ENCODE results near the gene S100A2. TPM values are rescaled to one million over a fixed set of nuclear protein-coding genes. Genes with fewer than 3 reads are reported as not detected.
A peak's percentile ranks its signal among the peaks of the same experiment; 100 is the strongest.

The S100A2 gene
- total RNA-seq, result 317 TPM

DNA sequence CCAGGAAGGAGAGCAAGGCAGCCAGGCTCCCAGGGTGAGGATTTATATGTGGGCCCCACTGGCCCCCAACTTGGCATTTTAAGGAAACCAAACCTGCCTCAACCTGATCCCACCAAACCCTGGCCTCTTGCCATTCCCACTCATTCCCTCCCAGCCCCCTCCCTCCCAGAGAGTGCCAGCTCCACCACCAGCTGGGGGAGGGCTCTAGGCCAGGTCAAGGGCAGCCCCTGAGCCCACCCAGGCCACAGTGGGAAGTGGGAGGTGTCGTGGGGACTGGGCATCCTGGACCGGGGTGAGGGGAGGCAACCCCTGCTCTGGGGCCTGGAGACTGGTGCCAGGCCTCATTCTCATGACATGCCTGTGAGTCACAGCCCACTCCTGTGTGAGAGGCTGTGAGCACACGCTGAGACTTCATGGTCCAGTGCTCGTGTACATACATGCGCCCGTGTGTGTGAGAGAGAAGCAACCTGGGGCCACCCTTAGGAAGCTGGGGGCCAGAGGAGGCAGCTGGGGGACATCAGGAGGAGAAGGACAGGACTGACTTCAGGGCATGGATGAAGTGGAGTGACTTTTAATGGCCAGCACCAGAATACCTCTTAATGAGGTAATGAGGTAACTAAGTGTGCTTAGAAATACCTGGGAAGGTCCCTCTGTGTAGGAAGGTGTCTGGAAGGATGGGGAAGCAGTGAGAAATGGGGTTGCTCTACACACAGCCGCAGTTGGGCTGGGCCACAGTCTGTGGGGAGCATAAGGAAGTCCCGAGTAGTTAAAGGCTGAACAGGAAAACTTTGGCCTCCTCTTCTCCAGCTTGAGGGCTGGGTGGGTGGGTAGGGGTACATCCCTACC is at the start of gene S100A2:
Gene S100A2 (minus strand): TSS at position 316 of the 846 bp plus-strand sequence. CDS start 1,967 bp downstream, outside the sequence.
- peak; percentile 78 for DNase-seq (ENCODE audit: low spot score)

DNA sequence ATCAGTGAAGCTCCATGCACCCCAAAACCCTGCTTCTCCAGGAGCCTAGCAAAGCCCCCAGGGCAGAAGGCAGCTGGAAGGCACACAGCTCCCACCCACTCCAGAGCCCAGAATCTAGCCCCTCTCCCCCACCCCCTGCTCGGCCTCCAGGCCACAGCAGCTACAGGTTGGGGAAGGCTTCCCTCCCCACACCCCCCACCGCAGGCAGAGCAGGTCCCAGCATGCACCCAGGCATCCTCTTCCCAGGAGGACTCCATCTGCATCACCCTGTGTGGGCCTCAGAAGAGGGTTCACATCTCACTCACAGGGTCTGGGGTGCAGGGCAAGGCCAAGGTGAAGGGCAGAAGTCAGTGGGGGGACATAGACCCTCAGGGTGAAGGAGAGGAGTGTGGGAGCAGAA is 49.8 kb upstream of the S100A2 start:
- DNase-seq (ENCODE audit: low spot score), result no peak

DNA sequence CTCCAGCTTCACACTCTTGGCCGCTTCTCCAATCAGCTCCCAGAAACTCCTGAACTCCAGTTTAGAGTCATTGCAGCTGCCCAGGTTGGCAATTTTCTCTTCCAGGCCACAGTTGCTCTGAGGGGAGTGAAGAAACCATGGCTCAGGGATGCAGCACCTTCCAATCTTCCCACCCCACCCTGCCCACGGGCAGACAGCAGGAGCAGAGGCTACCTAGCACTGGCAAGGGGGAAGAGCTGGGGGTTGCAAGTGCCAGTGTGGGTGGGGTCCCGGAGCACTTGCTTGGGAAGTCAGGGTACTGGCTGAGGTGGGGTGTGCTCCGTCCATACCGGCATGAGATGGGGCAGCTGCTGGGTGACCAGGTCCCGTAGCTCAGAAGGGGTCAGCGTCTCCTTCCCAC is 49.3 kb upstream of the S100A2 start:
- DNase-seq (ENCODE audit: low spot score), result no peak

DNA sequence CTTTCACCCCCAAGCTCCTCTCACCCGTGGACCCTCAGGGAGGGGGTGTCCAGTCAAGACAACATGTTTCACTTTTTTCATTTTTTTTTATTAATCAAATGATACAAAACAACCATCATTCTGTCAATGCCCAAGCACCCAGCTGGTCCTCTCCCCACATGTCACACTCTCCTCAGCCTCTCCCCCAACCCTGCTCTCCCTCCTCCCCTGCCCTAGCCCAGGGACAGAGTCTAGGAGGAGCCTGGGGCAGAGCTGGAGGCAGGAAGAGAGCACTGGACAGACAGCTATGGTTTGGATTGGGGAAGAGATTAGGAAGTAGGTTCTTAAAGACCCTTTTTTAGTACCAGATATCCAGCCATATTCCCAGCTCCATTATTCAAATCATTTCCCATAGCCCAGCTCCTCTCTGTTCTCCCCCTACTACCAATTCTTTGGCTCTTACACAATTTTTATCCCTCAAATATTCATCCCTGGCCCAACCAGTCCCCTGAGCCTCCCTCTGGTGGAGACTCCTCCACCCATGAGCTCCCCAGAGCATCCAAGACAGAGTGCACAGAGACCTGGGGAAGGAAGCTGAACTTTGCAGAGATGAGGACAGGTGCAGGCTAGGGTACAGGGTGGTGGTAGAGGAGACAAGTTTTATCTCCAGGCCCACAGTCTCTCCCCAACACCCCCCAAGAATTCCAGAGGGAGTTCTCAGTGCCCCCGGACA is 48.7 kb upstream of the S100A2 start:
- DNase-seq (ENCODE audit: low spot score), result no peak

DNA sequence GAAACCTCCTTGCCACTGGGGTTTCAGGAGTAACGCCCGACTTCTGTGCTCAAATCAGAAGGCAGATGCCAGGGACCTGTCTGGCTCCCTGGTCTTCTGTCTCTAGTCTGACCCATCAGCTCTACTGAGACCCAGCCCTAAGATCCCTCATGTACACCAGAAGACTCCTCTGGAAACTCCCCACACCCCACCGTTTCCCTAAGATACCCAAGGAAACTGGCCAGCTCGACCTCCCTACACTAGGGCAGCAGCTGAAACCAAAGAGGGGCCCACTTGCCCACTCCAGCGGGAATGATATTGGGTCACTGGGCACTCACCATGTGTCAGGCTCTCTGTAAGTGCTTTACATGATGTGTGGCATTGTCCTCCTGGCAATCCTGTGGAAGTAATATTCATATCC is 47.8 kb upstream of the S100A2 start:
- no peak for DNase-seq (ENCODE audit: low spot score)

DNA sequence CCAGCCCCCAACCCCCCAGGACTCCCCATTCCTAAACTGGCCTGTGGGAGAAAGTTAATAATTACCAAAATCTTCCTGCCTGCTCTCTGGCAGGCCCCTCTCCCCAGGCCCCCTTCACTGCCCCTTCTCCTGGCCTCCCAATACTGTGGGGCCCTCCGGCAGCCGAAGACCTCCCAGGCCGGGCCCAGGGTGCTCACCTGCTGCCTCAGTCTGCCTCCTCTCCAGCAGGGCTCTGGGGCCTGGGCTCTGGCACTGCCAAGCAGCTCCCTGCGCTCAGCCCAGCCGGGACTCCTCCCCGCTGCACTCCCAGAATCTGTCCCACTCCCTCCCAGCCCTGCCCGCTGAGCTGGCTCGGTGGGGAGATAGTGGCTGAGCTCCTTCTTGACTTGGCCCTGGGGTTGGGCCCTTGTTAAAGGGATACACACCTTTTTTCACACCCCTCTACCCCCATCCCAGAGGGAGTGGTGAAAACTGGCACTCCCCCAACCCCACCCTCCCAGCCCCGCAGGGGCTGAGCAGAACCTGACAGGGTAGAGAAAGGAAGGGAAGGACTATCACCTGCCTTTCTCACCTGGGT is 47.2 kb upstream of the S100A2 start, which contains the start of gene S100A16:
Gene S100A16 (minus strand): TSS at position 383 of the 577 bp plus-strand sequence. CDS start 4,986 bp downstream, outside the sequence.
- peak; percentile 89 for DNase-seq (ENCODE audit: low spot score)

DNA sequence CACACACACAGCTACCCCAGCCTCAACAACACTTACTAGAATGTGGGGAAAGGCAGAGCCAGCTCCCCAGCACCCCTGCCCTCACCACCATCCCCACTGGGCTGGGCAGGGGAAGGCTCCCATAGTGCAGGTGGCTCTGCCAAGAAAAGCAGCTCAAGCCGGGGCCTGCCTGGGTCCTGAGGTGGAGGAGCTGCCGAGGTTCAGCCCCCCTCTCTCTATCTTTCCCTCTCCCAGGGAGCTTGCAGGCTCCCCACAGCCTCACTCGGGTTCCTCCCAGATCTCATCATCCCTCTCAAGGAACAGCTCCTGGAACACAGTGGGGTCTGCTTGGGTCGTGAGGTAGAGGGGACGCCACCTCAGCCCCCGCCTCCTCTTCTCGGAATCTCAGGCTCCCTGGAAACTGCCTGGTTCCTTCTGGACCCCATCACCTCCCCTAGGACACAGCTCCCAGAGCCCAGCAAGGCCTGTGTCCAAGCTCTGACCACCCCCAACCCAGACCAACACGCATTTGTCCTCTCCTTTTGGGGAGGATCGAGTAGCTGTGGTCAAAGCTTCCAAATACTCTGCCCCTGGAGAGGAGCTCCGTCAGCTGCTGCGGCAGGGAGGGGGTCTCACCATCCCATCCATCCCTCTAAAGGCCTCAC is 46.6 kb upstream of the S100A2 start:
- DNase-seq (ENCODE audit: low spot score), result no peak

DNA sequence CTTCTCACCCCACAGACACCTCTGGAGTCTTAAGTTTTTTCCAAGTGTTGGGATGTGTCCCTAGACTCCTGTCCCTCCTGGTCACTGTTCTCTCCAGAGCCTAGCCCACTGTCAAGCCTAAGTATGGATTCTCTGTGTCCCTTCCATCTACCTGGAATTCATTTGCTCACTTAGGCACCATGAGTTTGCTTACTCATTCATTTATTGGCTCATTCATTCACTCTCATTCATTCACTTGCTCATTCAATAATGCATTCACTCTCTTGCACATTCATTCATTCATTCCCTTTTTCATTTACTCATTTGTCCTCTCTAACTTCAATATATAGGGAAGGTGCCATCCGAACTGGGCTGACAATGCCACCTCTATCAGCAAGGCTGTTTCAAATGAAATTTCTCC is 45.7 kb upstream of the S100A2 start:
- DNase-seq (ENCODE audit: low spot score), result no peak

DNA sequence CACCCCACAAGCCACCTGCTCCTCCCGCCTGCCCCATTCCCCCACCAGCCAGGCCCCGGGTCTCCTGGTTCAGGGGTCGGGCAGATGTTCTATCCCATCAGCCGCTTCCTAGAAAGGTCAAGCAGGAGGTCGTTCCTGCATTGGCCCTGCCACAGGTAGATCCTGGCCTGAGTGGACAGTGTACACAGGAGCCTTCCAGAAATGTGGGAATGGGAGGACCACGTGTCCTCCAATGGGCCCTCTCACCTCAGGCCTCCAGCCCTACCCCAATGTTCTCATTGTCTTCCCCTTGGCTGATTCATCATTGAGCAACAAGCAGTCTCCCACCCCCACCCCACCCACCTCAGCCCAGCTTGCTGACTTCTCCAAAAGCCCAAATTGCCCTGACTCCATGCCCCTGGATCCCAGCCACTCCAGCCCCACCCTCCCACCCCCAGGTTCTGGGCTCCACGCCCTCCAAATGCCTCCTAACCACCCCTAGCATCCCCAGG is 45.2 kb upstream of the S100A2 start:
- DNase-seq (ENCODE audit: low spot score), result no peak

DNA sequence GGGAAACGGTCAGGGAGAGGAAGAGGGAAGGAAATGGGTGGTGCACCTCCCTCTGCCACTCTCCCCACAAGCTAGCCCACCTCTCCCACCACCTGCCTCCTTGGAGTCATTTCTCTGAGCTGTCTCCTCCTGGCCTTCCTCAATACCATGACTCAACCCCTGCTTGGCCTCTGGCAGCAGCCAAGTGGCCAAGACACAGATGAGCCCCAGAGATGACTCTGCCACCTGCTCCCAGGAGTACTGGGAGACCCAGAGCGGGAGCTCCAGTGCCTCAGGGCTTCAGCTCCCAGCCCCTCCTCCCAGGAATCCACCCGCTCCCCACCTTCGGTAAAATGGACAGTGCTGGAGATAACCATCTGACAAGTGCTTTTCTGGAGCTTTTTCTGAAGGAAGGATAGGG is 44.7 kb upstream of the S100A2 start:
- no peak for DNase-seq (ENCODE audit: low spot score)

DNA sequence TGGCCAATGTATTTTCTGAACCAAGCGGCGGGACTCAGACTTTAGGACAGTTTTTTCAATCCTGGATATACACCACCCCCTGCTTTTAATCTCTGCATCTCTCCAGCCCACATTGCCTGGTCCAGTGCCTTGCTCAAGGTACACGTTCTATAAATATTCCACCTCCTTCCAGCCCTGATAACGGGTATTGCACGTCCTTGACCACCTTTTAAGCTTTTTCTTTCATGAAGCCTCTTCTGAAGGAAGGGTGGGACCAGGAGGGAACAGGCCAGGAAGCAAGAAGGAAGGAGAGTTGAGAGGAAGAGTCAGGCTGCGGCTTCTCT is 43.9 kb upstream of the S100A2 start:
- DNase-seq (ENCODE audit: low spot score), result no peak

DNA sequence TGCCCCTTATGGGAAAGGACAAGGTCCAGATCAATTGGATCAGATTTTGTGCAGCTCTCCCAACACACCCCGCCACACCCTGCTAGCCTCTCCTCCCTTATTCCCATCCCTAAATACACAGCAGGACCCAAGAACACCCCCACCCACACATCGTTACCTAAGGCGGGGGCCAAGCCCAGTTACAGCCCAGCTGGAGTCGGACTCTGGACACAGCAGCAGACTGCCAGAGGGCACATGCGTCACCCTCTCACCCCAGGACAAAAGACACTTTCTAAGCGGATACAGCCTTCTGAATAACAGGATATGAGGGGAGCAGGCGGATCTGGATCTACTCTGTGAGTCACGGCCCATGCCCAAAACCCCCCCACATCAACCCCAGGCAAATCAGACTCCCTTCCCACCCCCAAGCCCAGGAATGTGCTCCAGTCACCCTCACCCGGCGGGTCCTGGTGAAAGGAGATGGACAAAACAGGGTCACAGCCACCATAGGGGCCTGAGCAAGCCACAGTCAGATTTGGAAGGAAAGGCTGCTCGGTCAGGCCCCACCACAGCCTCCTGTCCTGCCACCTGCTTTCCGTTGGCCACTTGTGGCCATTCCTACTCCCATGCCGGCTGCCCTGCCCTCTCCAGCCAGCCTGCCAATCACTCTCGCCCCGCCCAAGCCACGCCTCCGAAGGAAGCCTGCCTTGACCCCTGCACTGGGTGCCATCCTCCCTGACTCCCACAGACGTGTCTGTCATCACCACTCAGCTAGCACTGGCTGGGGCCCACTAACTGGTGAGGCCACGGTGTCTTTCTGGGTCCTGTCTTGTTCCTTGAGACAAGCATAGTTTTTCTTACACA is 43.3 kb upstream of the S100A2 start:
- peak; percentile 74 for DNase-seq (ENCODE audit: low spot score)

DNA sequence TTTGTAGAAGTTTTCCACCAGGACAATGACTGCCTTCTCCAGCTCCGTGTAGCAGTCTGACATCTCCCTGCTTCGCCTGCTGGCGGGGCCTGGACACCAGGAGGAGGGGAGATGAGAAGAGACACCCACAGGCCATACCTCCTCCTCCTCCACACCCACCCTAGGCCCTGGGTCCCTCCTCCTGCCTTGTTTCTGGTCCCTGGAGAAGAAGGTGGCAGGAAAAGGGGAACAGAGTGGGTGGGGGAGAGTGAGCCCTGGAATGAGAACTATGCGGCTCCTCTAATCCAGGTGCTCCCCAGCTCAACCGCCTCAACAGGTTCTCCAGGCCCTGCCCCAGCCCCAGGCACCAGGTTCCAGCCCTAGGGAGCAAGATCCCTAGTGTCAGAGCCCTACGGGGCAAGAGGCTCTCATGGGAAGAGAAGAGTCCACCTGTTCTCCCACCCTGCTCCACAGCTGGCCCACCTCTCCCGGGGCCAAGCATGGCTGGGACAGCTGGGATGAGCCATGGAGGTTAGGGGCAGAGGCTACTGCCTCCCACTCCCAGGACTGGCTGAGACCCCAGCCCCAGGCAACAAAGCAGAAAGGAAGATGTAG is 42.5 kb upstream of the S100A2 start:
- no peak for DNase-seq (ENCODE audit: low spot score)

DNA sequence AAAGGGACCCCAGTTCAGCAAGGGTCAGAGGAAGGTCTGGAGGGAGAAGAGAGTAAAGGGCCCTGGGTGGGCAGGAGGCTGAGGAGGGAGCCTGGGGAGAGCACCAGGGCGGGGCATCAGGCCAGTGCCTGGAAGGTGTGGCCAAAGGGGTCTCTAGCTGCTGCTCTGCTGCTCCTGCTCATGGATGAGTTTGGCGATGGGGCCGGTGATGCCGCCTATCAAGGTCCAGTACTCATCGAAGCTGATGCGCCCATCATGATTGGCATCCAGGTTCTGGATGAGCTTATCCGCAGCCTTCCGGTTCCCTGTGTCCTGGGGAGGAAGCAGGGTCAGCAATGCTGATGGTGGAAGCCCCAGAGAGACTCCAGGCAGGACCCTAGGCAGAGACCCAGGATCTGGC is 41.7 kb upstream of the S100A2 start:
- no peak for DNase-seq (ENCODE audit: low spot score)

DNA sequence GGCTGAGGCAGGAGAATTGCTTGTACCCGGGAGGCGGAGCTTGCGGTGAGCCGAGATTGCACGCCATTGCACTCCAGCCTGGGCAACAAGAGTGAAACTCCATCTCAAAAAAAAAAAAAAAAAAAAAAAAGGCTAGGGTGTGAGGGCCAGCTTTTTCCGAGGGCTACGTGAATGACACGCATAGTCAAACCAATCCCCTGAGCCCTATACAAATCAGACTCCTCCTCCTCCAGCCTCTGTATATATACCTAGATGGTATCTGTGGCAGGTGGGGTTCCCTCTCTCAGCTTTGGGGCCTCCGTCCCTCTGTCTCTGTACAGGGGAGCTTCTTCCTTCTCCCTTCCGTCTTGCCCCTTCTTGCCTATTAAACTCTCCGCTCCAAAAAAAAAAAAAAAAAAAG is 40.5 kb upstream of the S100A2 start:
- DNase-seq (ENCODE audit: low spot score), result no peak

DNA sequence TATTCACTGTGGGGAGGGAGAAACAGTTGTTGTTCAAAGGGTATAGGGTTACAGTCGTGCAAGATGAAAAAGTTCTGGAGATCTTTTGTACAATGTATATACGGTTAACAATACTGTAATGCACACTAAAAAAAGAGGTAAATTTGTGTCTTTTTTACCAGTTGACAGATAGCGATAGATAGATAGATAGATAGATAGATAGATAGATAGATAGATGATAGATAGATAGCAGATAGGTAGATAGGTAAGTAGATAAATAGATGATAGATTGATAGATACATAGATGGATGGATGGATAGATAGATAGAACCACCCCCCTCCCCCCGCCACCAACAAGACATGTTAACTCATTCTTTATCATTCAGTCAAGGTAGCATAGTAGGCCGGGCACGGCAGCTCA is 37.1 kb upstream of the S100A2 start:
- DNase-seq (ENCODE audit: low spot score), result no peak

DNA sequence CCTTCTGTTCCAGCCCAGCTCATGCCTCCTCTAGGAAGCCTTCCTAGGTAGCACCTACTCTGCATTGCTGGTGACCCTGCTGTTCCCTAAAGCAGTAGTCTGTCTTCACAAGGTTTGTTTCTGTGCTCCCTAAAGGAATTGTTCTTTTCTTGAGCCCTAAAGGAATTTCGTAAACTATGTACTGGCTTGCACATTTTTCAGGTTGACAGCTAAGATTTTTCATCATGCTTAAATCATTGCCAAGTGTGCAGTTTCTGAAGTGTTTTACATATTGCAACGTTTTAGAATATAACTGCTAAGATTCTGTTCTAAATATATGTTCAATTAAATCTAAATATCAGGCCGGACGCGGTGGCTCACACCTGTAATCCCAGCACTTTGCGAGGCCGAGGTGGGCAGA is 34.2 kb upstream of the S100A2 start:
- DNase-seq (ENCODE audit: low spot score), result no peak

DNA sequence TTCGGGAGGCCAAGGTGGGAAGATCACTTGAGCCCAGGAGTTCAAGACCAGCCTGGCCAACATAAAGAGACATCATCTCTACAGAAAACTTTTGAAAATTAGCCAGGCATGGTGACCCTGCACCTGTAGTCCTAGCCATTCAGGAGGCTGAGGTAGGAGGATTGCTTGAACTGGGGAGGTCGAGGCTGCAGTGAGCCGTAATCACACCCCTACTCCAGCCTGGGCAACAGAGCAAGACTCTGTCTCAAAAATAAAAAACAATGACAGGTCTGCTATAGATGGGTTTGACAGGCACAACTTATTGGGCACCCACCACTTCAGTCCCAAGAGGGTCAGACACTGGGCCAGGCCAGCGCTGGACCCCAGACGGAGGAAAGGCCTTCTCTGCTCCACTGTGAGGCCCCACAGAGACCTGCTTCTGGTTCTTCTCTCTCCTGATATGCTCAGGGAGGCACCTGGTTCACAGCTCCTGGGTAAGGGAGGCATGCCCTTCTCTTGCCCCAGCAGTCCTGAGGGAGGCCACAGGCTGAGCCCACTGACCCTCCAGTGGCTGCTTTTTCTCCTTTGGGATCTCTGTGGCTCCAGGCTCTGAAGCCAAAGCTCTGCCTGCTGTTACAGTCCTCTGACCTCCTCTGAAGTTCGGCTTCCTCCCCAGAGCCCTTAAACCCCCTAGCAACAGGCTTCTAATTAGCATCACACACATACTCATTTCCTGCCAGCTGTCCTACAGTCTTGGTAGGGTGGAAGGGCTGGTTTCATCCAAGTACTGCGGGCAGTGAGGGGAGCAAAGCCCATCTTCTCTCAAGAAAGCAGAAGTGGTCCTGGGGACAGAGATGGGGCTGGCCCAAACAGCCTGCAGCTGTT is 32.9 kb upstream of the S100A2 start:
- no peak for DNase-seq (ENCODE audit: low spot score)

DNA sequence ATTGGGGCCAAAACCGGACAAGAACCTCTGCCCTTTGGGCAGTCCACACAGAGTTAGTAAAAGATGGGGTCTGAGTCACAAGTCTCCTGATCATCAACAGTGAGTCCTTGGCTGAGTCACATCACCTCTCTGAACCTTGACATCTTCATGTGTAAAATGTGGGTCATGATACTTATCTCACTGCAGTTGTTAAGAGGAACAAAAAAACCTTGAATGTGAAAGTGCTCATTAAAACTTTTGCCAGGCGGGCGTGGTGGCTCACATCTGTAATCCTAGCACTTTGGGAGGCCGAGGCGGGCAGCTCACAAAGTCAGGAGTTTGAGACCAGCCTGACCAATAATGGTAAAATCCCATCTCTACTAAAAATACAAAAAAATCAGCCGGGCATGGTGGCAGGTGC is 31.6 kb upstream of the S100A2 start:
- no peak for DNase-seq (ENCODE audit: low spot score)

DNA sequence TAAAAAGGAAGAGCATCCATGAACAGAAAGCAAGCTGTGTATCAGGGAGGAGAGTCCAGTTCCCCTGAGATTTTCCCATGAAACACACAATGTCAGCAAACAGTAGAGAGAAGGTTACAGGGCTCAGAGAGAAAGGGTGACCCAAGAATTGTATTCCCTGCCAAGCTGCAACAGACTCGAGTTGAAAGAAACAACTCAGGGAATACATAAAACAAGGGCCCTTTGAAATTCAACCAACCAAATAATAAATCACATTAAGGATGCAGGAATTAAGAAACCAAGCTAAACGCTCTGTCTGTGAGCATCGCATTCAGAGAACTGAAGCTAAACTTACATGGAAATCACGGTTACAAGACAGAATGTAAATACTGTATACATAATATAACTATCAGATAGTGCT is 27.1 kb upstream of the S100A2 start:
- no peak for DNase-seq (ENCODE audit: low spot score)
